ENCODE measurements around the gene TOMT.
A peak's percentile ranks its signal among the peaks of the same experiment; 100 is the strongest.

TOMT gene

GRCh38 chr11:72105888-72106287, at the start of gene TOMT:
TOMT (plus strand) TSS chr11:72105924; CDS start chr11:72105952, 28 bp downstream.
- DNase-seq, result no peak

DNA sequence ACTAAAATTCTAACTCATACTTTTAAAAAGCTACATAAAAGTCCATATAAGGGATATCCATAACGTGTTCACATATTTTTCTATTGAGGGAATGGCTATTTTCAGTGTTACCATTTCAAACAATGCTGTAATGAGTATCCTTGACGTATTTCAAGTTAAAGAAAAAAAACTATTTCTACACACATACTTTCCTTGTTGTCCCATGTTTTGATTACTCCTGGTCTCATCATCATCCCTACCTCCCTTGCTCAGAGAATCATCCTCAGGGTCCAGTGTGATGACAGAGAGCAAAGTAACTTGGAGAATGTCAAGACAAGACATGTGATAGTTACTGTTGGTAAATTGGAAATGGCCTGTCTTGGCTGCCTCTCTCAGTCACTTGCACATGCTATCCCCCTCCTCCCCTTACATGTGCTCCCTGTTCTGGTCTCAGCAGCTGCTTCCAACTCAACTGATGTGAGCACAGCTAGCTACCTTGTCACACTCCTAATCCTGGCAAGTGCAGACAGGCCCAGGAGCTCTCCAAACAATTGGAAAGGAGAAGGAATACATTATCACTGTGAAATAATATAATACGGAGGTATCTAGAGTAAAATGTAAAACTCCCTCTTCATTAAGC, 47.2 kb upstream of the TOMT start:
- DNase-seq, result no peak

GRCh38 chr11:72061739-72062396, 43.9 kb upstream of the TOMT start:
- DNase-seq, result no peak

- DNase-seq, result no peak
Observed at GRCh38 chr11:72066855-72067254, 38.9 kb upstream of the TOMT start.

- no peak for DNase-seq
Observed at GRCh38 chr11:72067266-72067665, 38.5 kb upstream of the TOMT start.

DNA sequence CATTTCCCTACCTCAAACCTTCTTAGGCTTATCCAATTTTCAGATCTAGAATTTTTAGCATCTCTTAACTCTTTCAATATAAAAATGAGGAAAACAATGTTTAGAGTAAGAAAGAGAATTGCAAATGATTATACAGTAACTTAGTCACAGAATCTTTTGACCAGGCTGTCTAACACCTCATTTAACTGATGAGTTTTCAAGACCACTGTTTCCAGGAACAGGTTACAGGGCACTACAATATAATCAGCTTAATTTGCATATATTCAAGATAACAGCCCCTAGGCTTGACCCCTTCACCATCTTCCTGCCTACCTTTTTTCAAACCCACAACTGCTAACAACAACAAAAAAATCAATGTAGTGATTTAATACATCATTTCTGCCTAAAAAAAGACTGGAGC, 38.0 kb upstream of the TOMT start:
- no peak for DNase-seq

DNA sequence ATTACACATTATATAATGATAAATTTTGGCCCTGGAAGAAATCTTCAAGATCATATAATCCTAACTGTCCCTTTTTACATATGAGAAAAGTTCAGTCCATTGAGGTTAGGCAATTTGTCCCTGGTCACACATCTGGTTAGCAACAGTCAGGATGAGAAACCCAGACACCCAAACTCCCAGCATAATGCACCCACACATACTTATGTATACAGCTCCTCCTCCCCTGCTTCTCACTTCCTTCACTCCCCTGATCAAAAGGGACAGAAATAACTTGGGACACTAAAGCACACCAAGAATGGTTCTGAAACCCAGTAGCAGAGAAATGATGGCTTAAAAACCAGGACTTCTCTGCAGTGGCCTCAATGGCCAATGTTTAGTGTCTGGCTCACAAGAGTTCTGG, 36.5 kb upstream of the TOMT start:
- DNase-seq, result no peak

DNA sequence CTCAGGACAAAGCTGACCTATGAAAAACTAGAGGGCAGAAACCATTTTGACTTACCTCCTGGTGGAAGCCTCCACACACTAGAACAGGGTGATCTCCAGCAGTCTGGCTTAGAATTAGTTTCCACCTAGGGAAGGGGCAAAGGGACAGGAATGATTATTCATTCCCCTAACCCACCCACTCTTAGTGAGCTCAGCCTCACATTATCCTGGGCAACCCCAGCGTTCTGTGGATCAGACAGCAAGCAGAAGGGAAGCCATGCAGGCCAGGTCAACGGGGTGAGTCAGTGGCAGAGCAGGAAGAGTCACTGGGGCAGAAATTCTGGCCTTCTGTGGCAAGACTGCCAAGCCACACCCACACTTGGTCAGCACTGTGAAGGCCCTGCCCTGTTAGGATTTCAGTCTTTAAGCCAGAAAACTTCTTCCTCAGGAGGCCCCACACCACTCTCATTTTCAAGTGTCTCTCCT, 35.9 kb upstream of the TOMT start:
- no peak for DNase-seq

GRCh38 chr11:72070491-72070890, 35.2 kb upstream of the TOMT start:
- no peak for DNase-seq

DNA sequence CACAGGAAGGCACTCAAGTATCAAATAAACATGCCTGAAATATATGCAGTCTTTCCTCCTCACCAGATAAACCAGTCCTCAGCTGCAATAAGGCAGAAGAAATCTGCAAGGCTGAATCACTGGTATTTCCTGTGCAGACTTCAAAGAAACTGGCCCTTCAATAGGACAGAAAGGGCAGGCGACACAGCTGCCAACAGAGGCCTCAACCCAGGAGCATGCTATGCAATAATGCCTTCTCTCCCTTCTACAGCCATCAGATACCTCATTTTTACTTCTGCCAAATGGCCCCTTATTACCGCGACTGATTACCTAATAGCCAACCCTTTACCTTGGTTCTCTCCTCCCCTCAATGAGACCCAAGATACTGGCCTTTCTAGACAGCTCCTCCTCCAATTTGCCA, 33.4 kb upstream of the TOMT start:
- DNase-seq, result no peak

GRCh38 chr11:72075109-72075508, 30.6 kb upstream of the TOMT start:
- DNase-seq, result no peak

- DNase-seq, result no peak
Observed at GRCh38 chr11:72075756-72076155, 30.0 kb upstream of the TOMT start.

- DNase-seq, result no peak
Observed at GRCh38 chr11:72078477-72078876, 27.2 kb upstream of the TOMT start.

DNA sequence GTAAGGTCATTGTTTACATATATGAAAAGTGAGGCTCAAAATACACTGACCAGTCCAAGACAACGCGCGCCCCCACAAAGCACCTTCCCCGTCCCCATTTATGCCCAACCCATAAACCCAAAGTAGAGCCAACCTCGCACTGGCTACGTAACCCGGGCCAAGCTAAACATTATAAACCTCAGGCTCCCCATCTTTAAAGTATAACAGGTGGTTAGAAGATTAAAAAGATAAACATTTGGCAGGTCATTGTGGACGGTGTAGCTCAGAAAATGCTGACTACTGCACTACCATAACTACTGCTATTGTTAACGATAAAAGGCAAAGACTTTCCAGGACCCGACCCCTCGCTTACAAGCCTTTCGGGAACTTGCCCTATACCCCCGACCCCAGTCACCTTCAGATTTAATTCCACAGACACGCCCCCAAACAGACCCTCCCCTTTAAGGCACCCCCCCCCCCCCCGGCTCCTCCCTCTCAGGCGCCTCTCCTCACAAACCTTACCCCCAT, 25.9 kb upstream of the TOMT start:
- DNase-seq, result no peak

DNA sequence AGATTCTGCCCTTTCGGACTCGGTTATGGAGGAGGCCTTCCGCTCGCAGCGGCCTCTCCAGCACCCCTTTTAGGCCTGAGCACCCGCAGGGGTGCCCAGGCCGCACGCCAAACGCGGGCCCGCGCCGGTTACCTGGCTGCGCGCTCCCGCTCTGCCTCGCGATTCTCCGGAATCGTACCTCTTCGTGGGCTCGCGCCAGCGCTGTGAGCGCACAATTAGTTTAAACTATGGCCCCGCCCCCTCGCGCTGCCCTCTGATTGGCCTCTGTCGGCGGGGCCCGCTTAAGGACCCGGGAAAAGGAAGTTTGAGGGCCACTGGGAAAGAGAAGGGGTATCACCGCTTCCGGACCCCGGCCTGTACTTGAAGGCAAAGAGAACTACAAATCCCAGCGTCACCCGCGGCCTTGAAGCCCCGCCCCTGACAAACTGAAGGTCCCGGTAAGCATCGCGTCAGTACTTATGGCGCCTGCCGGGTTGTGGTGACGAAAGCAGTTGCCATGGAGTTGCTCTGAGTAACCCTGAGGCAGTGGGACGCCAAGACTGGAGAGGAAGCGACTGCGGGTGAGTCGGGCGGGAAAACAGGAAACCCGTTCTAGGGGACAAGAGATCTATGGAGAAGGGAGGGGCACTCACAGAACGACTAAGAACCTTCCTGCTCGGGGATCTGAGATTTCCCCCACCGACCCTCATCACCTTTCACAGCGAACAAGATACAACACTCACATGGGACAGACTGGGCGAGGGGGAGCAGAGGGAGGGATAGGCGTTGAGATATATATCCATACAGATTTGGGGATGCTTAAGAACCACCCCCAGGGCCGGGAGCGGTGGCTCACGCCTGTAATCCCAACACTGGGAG, 25.2 kb upstream of the TOMT start, which contains the start of the genes LRRC51 and NUMA1:
TSS of gene LRRC51 (plus strand) at position 525 of the 858 bp plus-strand sequence. CDS start 8,234 bp downstream, outside the sequence.
TSS of gene NUMA1 (minus strand) at position 217 of the 858 bp plus-strand sequence. CDS start 44,599 bp downstream, outside the sequence.
- DNase-seq, result peak; percentile 99

DNA sequence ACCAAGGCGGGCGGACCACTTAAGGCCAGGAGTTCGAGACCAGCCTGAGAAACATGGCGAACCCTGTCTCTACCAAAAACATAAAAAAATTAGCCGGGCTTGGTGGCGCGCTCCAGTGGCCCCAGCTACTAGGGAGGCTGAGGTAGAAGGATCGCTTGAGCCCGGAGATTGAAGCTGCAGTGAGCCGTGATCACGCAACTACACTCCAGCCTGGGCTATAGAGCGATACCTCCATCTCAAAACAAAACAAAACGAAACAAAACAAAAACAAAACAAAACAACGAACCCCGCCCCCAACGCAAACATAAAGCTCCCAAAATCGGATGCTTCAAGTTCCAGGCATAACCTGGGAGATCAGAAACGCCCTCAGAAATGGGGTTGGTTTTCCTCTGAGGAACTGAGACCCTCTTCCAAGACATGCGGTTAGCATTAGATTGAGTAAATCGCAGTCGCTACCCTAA, 24.5 kb upstream of the TOMT start:
- DNase-seq, result no peak

DNA sequence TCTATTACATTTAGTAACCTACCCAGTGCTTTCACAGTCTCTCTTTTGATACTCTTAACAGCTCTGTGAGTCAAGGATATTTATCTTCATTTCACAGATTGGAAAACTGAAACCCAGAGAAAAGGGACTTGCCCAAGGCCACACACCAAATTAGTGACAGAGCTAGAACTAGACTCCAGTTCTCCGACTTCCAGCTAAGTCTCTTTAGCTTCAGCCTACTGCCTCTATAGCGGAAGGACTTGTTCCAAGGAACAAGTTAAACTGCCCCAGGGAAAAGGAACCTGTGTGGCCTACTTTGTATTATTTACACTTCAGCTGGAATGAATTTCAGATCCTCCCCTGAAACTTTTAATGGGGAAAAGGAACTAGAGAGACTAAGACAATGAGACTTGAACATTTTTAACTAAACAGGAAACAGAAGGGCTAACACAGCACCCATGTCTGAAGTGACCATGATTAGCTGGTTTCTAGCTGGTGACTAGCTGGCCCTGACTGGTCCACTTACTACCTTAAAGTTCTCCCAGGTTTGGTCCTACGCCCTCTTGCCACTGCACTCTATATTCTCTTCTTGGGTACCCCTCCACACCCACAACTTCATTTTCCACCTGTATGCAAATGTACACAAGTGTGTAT, 23.8 kb upstream of the TOMT start:
- DNase-seq, result no peak

DNA sequence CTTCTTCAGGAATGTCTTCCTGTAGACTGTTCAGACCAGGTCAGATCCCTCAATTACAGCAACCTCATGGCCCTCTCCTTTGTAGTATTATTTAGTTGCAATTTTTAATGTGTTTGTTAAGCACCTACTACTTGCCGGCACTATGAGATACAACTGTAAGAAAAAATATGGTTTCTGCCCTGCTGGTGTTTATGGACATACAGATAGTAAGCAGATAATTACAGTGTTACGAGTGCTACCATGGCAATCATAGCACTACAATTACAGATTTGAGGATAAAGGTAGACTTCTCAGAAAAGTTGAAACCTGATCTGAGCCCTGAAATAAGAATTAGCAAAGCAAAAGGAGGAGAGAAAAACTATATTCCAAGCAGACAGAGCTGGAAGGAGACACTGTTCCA, 22.3 kb upstream of the TOMT start:
- DNase-seq, result no peak

DNA sequence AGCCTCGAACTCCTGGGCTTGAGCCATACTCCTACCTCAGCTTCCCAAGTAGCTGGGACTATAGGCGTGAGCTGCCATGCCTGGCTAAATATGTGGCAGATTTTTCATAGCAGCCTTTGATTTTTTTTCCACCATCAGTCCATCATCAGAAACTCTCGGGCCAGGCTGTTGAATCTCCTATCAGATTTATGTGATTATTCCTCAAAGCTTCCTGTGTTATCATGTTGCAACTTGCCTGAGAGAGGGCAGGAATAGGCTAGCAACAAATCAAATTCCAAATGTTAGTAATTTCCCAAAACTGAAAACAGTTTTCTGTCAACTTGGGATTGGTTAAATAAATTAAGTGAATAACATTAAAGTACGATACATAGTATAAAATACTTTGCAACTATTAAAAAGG, 21.6 kb upstream of the TOMT start:
- no peak for DNase-seq

DNA sequence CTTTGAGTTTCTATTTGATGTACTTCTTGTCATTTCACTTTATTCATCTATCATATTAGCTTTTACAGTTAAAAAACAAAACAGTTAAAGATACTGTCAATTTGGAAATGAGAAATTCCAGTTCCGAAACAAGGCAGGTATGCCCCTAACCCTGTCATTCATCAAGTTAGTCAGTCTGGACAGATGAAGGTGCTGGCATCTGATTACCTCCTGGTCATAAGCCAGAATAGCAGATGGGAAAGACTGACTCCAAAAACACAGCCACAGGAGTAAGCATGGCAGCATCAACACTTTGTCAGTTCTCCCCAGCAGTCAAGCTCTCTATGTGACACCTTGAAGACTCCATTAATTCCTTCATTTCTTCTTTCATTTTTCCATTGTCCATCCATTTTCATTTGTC, 20.8 kb upstream of the TOMT start:
- no peak for DNase-seq

DNA sequence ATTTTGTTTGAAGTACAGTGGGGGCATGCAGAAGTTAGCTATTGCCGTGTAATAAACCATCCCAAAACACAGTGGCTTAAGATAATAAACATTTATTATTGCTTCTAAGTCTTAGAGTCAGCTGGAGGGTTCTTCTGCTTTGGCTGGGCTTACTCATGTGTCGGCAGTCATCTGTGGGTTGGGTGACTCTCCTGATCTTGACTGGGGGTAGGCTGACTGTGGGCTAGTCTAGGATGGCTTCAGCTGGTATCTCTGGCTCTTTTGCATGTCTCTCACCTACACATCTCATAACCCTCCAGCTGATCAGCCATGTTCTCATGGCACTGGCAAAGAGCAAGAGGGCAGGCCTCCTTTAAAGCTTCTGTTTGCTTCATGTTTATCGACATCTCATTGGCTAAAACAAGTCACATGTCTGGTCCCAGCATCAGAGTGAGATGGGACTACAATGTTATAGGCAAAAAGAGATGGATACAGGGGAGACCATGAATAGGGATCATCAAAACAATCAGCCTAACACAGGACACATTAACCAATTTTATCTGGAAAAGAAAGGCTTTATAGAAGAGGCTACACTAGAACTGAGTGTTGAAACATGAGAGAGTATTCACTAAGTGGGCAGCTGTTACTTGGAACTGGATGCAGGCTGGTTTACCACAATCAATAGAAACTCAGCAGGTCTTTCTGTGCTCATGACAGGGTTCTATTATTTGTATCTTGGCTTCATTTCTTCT, 19.9 kb upstream of the TOMT start:
- DNase-seq, result no peak

Data from NCI-H1048 (cell line).